Breast epithelium (tissue), 3 donors: ENCODE data around the gene BST1.

Experiments used
- CTCF ChIP-seq, 3 donors: fragments of 450-650 bp; IDR thresholded peaks; one replicate each; pipeline ENCODE4 v1.5.1; 2016 to 2017; ENCODE audit warnings: antibody characterized with exemption in 3 of 3, mild to moderate bottlenecking in 3 of 3, moderate library complexity in 3 of 3
- POLR2A ChIP-seq: fragments of 450-650 bp; IDR thresholded peaks from one replicate; pipeline ENCODE4 v1.6.1; 2016; ENCODE audit warnings: antibody characterized with exemption, mild to moderate bottlenecking, moderate library complexity

- TF ChIP-seq POLR2A (no peak), CTCF (IDR thresholded peaks at IDR 0.05) (no peak)
These were observed 36.0 kb downstream of the BST1 start for GRCh38 chr4:15738877-15739276.
